B cell (primary cell): ENCODE results near the gene JUP. TPM values are rescaled to one million over a fixed set of nuclear protein-coding genes. Genes with fewer than 3 reads are reported as not detected.

ENCODE experiments used
- ATAC-seq: fragments of 200-7000 bp; cut with Tn5 transposase; one replicate; pipeline ENCODE4 v1.10.0; 2021; ENCODE audit warnings: low read depth, mild to moderate bottlenecking, moderate number of reproducible peaks, moderate library complexity
- CTCF ChIA-PET: fragments of 350-600 bp; sonication (Branson Sonifier 250); formaldehyde crosslinking; loops from one replicate; lab custom pipeline; 2021; ENCODE audit warnings: antibody characterized with exemption, inconsistent platforms; lab: Charles Lee
- POLR2A ChIA-PET: fragments of 350-600 bp; sonication (Branson Sonifier 250); formaldehyde crosslinking; loops from one replicate; lab custom pipeline; 2021; ENCODE audit warnings: antibody characterized with exemption; lab: Charles Lee
- DNase-seq: peaks from one replicate; pipeline ENCODE4 v3.0.0; 2013
- H2AFZ ChIP-seq: 2 replicates; pipeline ENCODE4 v1.6.1; 2012; ENCODE audit warnings: mild to moderate bottlenecking, low read depth, low read length; ENCODE audit not compliant: insufficient read depth, poor library complexity, severe bottlenecking
- H3K27ac ChIP-seq, 2 donors: 1 replicate in 1 of 2; 2 replicates in 1 of 2; pipeline ENCODE4 v1.5.1; 2012 to 2013; ENCODE audit warnings: low read length in 2 of 2, mild to moderate bottlenecking in 2 of 2, moderate library complexity in 1 of 2
- H3K27me3 ChIP-seq, 4 experiments: fragments of 200-600 bp in 1 of 4; sonication (generic) in 1 of 4; replicated peaks in 1 of 4; 1 replicate in 2 of 4; 2 replicates in 2 of 4; pipeline versions ENCODE4 v1.6.1 to v1.7.0; 2013 to 2016; ENCODE audit warnings: low read length in 3 of 4, mild to moderate bottlenecking in 2 of 4, mixed read lengths in 1 of 4, moderate library complexity in 1 of 4; ENCODE audit not compliant: insufficient read depth in 4 of 4, control insufficient read depth in 3 of 4; ENCODE audit errors: control extremely low read depth in 1 of 4
- H3K36me3 ChIP-seq, 2 experiments: replicated peaks in 1 of 2; 1 replicate in 1 of 2; 2 replicates in 1 of 2; pipeline versions ENCODE4 v1.6.1 to v1.7.1; 2013; ENCODE audit warnings: low read length in 1 of 2; ENCODE audit not compliant: insufficient read depth in 2 of 2, control insufficient read depth in 1 of 2; ENCODE audit errors: control extremely low read depth in 1 of 2, extremely low read depth in 1 of 2
- H3K4me1 ChIP-seq, 2 donors: fragments of 200-600 bp in 1 of 2; sonication (generic) in 1 of 2; 1 replicate in 1 of 2; 2 replicates in 1 of 2; pipeline versions ENCODE4 v1.5.1 to v1.6.1; 2013 to 2017; ENCODE audit warnings: low read length in 2 of 2; ENCODE audit not compliant: control insufficient read depth in 2 of 2, insufficient read depth in 2 of 2
- H3K4me2 ChIP-seq: replicated peaks from 2 replicates; pipeline ENCODE3; 2012; ENCODE audit warnings: mild to moderate bottlenecking, low read depth, low read length; ENCODE audit not compliant: poor library complexity, severe bottlenecking
- H3K4me3 ChIP-seq, 5 experiments: fragments of 200-600 bp in 1 of 5; sonication (generic) in 1 of 5; 1 replicate in 3 of 5; 2 replicates in 2 of 5; pipeline versions ENCODE4 v1.5.1 to v1.7.0; 2011 to 2016; ENCODE audit warnings: low read length in 4 of 5, mild to moderate bottlenecking in 4 of 5, low read depth in 2 of 5, control low read depth in 1 of 5, moderate library complexity in 1 of 5; ENCODE audit not compliant: insufficient read depth in 1 of 5; ENCODE audit errors: control extremely low read depth in 1 of 5, extremely low read depth in 1 of 5
- H3K79me2 ChIP-seq: fragments of 200-600 bp; sonication (generic); one replicate; pipeline ENCODE4 v1.6.0; 2016; ENCODE audit warnings: low read length; ENCODE audit not compliant: control insufficient read depth, insufficient read depth
- H3K9ac ChIP-seq: fragments of 200-600 bp; sonication (generic); 2 replicates; pipeline ENCODE4 v1.6.1; 2017; ENCODE audit warnings: mild to moderate bottlenecking, low read length, moderate library complexity
- H3K9me3 ChIP-seq, 3 donors: one replicate each; pipeline versions ENCODE4 v1.6.1 to v1.7.1; 2013; ENCODE audit warnings: low read length in 2 of 3; ENCODE audit not compliant: control insufficient read depth in 2 of 3, insufficient read depth in 1 of 3; ENCODE audit errors: control extremely low read depth in 1 of 3
- H4K20me1 ChIP-seq: 2 replicates; pipeline ENCODE4 v1.6.0; 2012; ENCODE audit warnings: mild to moderate bottlenecking, low read length; ENCODE audit not compliant: insufficient read depth, control insufficient read depth, poor library complexity, severe bottlenecking
- H3K27ac Mint-ChIP-seq: one replicate; pipeline ENCODE4 v1.8.0; 2021; ENCODE audit warnings: mixed read lengths
- H3K27me3 Mint-ChIP-seq: one replicate; pipeline ENCODE4 v1.8.0; 2021; ENCODE audit warnings: mixed read lengths
- H3K4me1 Mint-ChIP-seq: one replicate; pipeline ENCODE4 v1.8.0; 2021; ENCODE audit warnings: mixed read lengths
- H3K4me3 Mint-ChIP-seq: one replicate; pipeline ENCODE4 v1.8.0; 2021; ENCODE audit warnings: mixed read lengths
- H3K9me3 Mint-ChIP-seq: one replicate; pipeline ENCODE4 v1.8.0; 2022; ENCODE audit warnings: mixed read lengths; ENCODE audit not compliant: insufficient read depth
- CTCF ChIP-seq: fragments of 200-600 bp; IDR thresholded peaks from one replicate; pipeline ENCODE4 v1.8.0; 2022; ENCODE audit warnings: antibody characterized with exemption, mild to moderate bottlenecking
- EZH2 ChIP-seq: IDR thresholded peaks from 2 replicates; pipeline ENCODE4 v1.6.1; 2012; ENCODE audit warnings: borderline replicate concordance, low read depth, mild to moderate bottlenecking, moderate library complexity, low read length; ENCODE audit not compliant: insufficient read depth, poor library complexity, severe bottlenecking
- WGBS: methylation state at CpG from one replicate; pipeline ENCODE4 v1.1.5; 2013; ENCODE audit warnings: missing lambda C conversion rate; ENCODE audit not compliant: insufficient coverage; 5-methylcytosine and 5-hydroxymethylcytosine counted together
- intact Hi-C: fragments of 100-400 bp; cut with micrococcal nuclease; formaldehyde crosslinking; loops from one replicate; pipeline ENCODE4 v1.10.0; 2022
- polyA plus RNA-seq: library from polyadenylated mRNA; depleted of rRNA; stranded (reverse); fragments of >200 nt; gene quantifications from 2 replicates; pipeline ENCODE4 v1.2.3, GENCODE V29; 2012
- total RNA-seq, 2 donors: library from RNA; stranded (reverse); fragments of 120-200 nt in 1 of 2; gene quantifications; 1 replicate in 1 of 2; 2 replicates in 1 of 2; pipeline versions ENCODE4 v1.2.3 to v1.2.4, GENCODE V29; 2013 to 2022

Gene JUP
- total and polyA plus RNA-seq, 2 donors (not counting 1 experiment from before 2014, with no cell fraction given): 62.9 to 63.3 TPM

- CTCF ChIA-PET: interaction anchor here (0.5 to 3.2 kb wide), 2 partner anchors 70 to 1663 kb away, joined by 3 to 18 read pairs; no protein-coding TSS in a partner anchor
These were observed 56.0 kb downstream of the JUP start for GRCh38 chr17:41730479-41730878.

GRCh38 chr17:41728056-41728455 lies 58.5 kb downstream of the JUP start:
- no peaks in the 10 kb centered on the region for H3K4me1 Mint-ChIP-seq
- H3K4me3 Mint-ChIP-seq: no peak overlapping the region
- ChIA-PET POLR2A (no interaction called here), CTCF (no interaction called here)
- Histone ChIP-seq H3K4me1 (peaks cover 0 to 7% of the 10 kb centered on the region in 2 donors), H3K9me3 (peaks cover 0 to 3% (median 0%) of the 10 kb centered on the region in 3 donors), H3K27ac (no peak overlapping the region), H4K20me1 (no peaks in the 10 kb centered on the region), H3K27me3 (peaks cover 0 to 16% (median under 1%) of the 10 kb centered on the region in 4 experiments), H3K9ac (no peak overlapping the region), H3K79me2 (no peaks in the 10 kb centered on the region), H2AFZ (no peak overlapping the region), H3K4me3 (no peak overlapping the region), H3K4me2 (no peak overlapping the region), H3K36me3 (no peaks in the 10 kb centered on the region)
- intact Hi-C loops: no loop called here
- H3K27me3 Mint-ChIP-seq: peaks cover 18% of the 10 kb centered on the region
- no peak for TF ChIP-seq CTCF
- TF ChIP-seq EZH2: no peak
- no peak overlapping the region for H3K27ac Mint-ChIP-seq
- ATAC-seq (no peak), DNase-seq (peak; percentile 26)
- no peaks in the 10 kb centered on the region for H3K9me3 Mint-ChIP-seq
- 33% methylated on average over 12 of the region's 12 CpGs for WGBS

More at GRCh38 chr17:41730479-41730878, 56.0 kb downstream of the JUP start:
- no peak overlapping the region for H3K4me3 Mint-ChIP-seq
- Histone ChIP-seq H3K9ac (no peak overlapping the region), H3K27ac (no peak overlapping the region), H3K9me3 (peaks cover 0 to 6% (median 0%) of the 10 kb centered on the region in 3 donors), H3K27me3 (peaks cover 0 to 39% (median 17%) of the 10 kb centered on the region in 4 experiments), H2AFZ (no peak overlapping the region), H4K20me1 (no peaks in the 10 kb centered on the region), H3K79me2 (no peaks in the 10 kb centered on the region), H3K4me1 (peaks cover 16 to 25% of the 10 kb centered on the region in 2 donors), H3K4me2 (no peak overlapping the region), H3K36me3 (no peaks in the 10 kb centered on the region), H3K4me3 (no peak overlapping the region)
- TF ChIP-seq EZH2: no peak
- no peak for TF ChIP-seq CTCF
- no peaks in the 10 kb centered on the region for H3K9me3 Mint-ChIP-seq
- intact Hi-C loops: loop anchor here (10.0 kb wide), 1 partner anchor 234 kb away; the partner anchor contains the start of gene CNP
- H3K27ac Mint-ChIP-seq: no peak overlapping the region
- ATAC-seq (no peak), DNase-seq (no peak)
- WGBS: 44% methylated on average over 4 of the region's 4 CpGs
- peaks cover 29% of the 10 kb centered on the region for H3K27me3 Mint-ChIP-seq
- peaks cover 9% of the 10 kb centered on the region for H3K4me1 Mint-ChIP-seq
- POLR2A ChIA-PET: no interaction called here
